Immature natural killer cell (primary cell): Measurements from ENCODE around the gene SRPK2. TPM values are rescaled to one million over a fixed set of nuclear protein-coding genes. Genes with fewer than 3 reads are reported as not detected.
"Not testable (repeated sequence)": the region's sequence is repeated elsewhere in the genome, so short reads cannot be mapped to it uniquely, and the experiment has no call there.

Experiments used
- DNase-seq, 3 donors: peaks; one replicate each; pipeline ENCODE4 v3.0.0; 2022; ENCODE audit warnings: mixed read lengths in 1 of 3
- H3K27ac Mint-ChIP-seq, 6 donors: one replicate each; pipeline ENCODE4 v1.8.0; 2020; ENCODE audit warnings: mixed read lengths in 6 of 6, mild to moderate bottlenecking in 5 of 6, inconsistent platforms in 4 of 6, moderate library complexity in 3 of 6
- H3K27me3 Mint-ChIP-seq, 3 donors: one replicate each; pipeline ENCODE4 v1.8.0; 2020 to 2021; ENCODE audit warnings: low read depth in 3 of 3, mild to moderate bottlenecking in 3 of 3, mixed read lengths in 3 of 3, moderate library complexity in 3 of 3, inconsistent platforms in 1 of 3
- H3K36me3 Mint-ChIP-seq, 3 donors: one replicate each; pipeline ENCODE4 v1.8.0; 2020; ENCODE audit warnings: mixed read lengths in 3 of 3, inconsistent platforms in 2 of 3, mild to moderate bottlenecking in 2 of 3
- H3K4me1 Mint-ChIP-seq, 2 donors: one replicate each; pipeline ENCODE4 v1.8.0; 2020; ENCODE audit warnings: inconsistent platforms in 2 of 2, mild to moderate bottlenecking in 2 of 2, mixed read lengths in 2 of 2, moderate library complexity in 1 of 2
- H3K4me3 Mint-ChIP-seq, 5 donors: one replicate each; pipeline ENCODE4 v1.8.0; 2020; ENCODE audit warnings: mild to moderate bottlenecking in 5 of 5, mixed read lengths in 5 of 5, inconsistent platforms in 3 of 5, moderate library complexity in 3 of 5
- H3K9me3 Mint-ChIP-seq, 6 donors: one replicate each; pipeline ENCODE4 v1.8.0; 2020; ENCODE audit warnings: mild to moderate bottlenecking in 6 of 6, mixed read lengths in 6 of 6, inconsistent platforms in 4 of 6, moderate library complexity in 3 of 6
- polyA plus RNA-seq, 3 donors: library from polyadenylated mRNA; unstranded; fragments of 300-500 nt; fragmentation: Illumina TruSeq; gene quantifications; one replicate each; pipeline ENCODE4 v1.2.3, GENCODE V29; 2021

Gene SRPK2
- polyA plus RNA-seq, 3 donors from 2014 or later, result 51.5 to 92.2 (median 64.1) TPM

DNA sequence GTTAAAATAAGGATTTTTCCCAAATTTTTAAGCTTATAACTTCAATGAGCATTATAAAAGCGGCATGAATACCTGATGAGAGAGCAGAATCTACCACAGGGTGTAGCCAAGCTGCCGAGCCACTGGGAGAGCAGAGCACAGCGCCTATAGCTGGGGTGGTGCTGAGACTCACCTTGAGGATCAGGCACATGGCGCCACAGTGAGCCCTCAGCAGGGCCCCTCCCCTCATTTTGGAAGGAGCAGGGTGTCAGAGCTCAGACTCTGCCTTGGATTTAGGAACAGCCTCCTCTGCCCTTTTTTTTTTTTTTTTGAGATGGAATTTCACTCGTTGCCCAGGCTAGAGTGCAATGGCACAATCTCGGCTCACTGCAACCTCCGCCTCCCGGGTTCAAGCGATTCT, 118.6 kb downstream of the SRPK2 start:
- Mint-ChIP-seq H3K27me3 (peaks cover 1 to 3% (median 2%) of the 10 kb centered on the region in 3 donors), H3K27ac (peak overlapping the region in 1 of 6 donors; percentile 27), H3K4me1 (peaks cover 70 to 83% of the 10 kb centered on the region in 2 donors), H3K9me3 (no peaks in the 10 kb centered on the region), H3K4me3 (peak overlapping the region; percentile 15 to 93 (median 86)), H3K36me3 (peaks cover 0 to under 1% (median 0%) of the 10 kb centered on the region in 3 donors)
- no peak for DNase-seq

DNA sequence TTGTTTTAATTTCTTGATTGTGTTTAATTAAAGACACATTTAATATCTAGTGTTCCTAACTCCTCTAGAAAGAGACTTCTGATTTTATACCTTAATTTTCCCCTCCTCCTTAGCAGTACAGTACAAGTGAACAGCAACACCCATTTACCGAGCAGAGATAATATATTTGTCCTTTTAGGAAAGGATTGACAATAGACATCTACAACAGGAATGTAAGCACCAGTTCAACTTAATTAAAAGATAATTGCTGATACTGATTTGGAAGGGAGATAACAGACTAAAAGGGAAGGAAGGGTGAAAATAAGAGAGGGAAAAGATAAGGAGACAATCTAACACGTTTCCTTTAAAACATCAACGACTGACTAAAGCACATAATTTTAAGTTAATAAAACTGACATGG, 119.3 kb downstream of the SRPK2 start:
- Mint-ChIP-seq H3K9me3 (no peaks in the 10 kb centered on the region), H3K27ac (peak overlapping the region; percentile 80 to 94 (median 86)), H3K4me1 (peaks cover 74 to 89% of the 10 kb centered on the region in 2 donors), H3K36me3 (no peaks in the 10 kb centered on the region), H3K27me3 (no peaks in the 10 kb centered on the region), H3K4me3 (peak overlapping the region; percentile 83 to 93 (median 86))
- no peak for DNase-seq

DNA sequence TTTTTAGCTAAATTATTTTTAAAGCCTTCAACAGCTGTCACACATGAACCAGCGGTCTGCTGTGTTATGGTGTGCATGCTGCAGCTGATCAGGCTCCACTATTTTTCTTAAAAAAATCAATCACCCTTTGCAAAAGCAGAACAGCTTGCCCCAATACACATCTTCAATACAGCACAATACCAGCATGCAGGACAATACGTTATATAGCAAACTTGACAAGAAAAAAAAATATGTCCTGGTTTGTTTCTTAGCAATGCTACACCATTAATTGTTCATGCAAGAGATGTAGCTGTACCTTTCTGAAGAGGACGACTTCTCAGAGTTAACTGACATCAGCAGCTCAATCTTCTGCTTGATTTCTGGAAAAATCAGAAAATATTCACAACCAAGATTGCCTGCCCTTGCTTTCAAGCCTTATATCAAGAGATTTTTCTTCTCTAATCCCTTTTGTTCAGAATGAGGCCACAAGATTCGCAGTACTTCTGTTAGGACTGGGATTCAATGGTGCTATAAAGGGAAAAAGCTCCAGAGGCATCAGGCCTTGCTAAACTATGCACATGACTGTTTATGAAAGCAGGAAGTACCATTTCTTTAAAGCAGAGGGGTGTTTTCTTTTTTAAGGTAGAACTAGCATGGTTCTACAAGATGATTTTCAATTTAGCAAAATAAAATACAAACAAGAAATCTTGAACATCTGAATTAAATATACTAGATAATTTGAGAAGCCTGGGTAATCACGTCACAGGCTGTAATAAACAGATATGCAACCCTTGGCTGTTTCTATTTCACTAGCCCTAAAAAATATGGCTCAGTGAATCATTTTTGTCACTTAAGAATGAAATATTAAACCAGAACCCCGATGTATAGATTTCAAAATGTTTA, 120.0 kb downstream of the SRPK2 start:
- no peaks in the 10 kb centered on the region for H3K36me3 Mint-ChIP-seq
- H3K27ac Mint-ChIP-seq, result peak overlapping the region; percentile 80 to 94 (median 90)
- DNase-seq, result peak; percentile 34 to 38 (median 36)
- peak overlapping the region; percentile 83 to 93 (median 86) for H3K4me3 Mint-ChIP-seq
- no peaks in the 10 kb centered on the region for H3K9me3 Mint-ChIP-seq
- no peaks in the 10 kb centered on the region for H3K27me3 Mint-ChIP-seq
- peaks cover 78 to 93% of the 10 kb centered on the region in 2 donors for H3K4me1 Mint-ChIP-seq

DNA sequence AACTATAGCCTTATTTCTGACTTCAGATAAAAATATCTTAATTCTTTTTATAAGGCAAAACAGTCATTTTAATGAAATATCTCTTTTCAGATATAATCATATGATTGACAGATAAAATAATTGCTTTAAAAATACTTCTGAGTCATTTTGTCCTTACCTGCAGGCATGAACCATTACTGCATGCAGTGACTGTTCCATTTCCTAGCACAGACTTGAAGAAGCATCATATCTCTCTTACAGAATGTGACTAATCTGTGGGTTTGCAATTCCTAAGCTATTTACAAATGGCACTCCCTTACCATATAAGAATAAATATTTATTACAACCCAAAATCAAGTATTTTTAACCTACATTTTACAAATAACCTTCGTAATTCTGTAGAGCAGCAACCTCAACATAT, 120.7 kb downstream of the SRPK2 start:
- DNase-seq, result peak in 1 of 3 donors; percentile 3
- H3K27ac Mint-ChIP-seq, result peak overlapping the region; percentile 80 to 92 (median 88)
- no peaks in the 10 kb centered on the region for H3K27me3 Mint-ChIP-seq
- H3K4me3 Mint-ChIP-seq, result peak overlapping the region; percentile 83 to 93 (median 86)
- peaks cover 75 to 96% of the 10 kb centered on the region in 2 donors for H3K4me1 Mint-ChIP-seq
- H3K36me3 Mint-ChIP-seq, result no peaks in the 10 kb centered on the region
- no peaks in the 10 kb centered on the region for H3K9me3 Mint-ChIP-seq

GRCh38 chr7:105267244-105267643, 121.5 kb downstream of the SRPK2 start:
- no peaks in the 10 kb centered on the region for H3K36me3 Mint-ChIP-seq
- no peaks in the 10 kb centered on the region for H3K27me3 Mint-ChIP-seq
- no peaks in the 10 kb centered on the region for H3K9me3 Mint-ChIP-seq
- H3K27ac Mint-ChIP-seq, result peak overlapping the region; percentile 80 to 95 (median 92)
- peaks cover 73 to 96% of the 10 kb centered on the region in 2 donors for H3K4me1 Mint-ChIP-seq
- peak overlapping the region; percentile 83 to 89 (median 84) for H3K4me3 Mint-ChIP-seq
- DNase-seq, result peak in 2 of 3 donors; percentile 28 to 32

- Mint-ChIP-seq H3K36me3 (peaks cover 2 to 5% (median 3%) of the 10 kb centered on the region in 3 donors), H3K27me3 (peaks cover 0 to 2% (median 0%) of the 10 kb centered on the region in 3 donors), H3K27ac (peak overlapping the region in 4 of 6 donors; percentile 11 to 78 (median 21)), H3K4me3 (peak overlapping the region in 1 of 5 donors; percentile 12), H3K4me1 (peaks cover 67 to 88% of the 10 kb centered on the region in 2 donors), H3K9me3 (peaks cover 0 to 4% (median 2%) of the 10 kb centered on the region in 6 donors)
- no peak for DNase-seq
These were observed 124.0 kb downstream of the SRPK2 start for GRCh38 chr7:105264707-105265106.

GRCh38 chr7:105261689-105262088, 127.0 kb downstream of the SRPK2 start:
- no peak for DNase-seq
- Mint-ChIP-seq H3K27me3 (peaks cover 0 to 4% (median 0%) of the 10 kb centered on the region in 3 donors), H3K27ac (peak overlapping the region in 5 of 6 donors; percentile 18 to 83 (median 63)), H3K4me1 (peaks cover 68 to 88% of the 10 kb centered on the region in 2 donors), H3K36me3 (peaks cover 3 to 5% (median 4%) of the 10 kb centered on the region in 3 donors), H3K9me3 (peaks cover 0 to 8% (median 3%) of the 10 kb centered on the region in 6 donors), H3K4me3 (no peak overlapping the region)

GRCh38 chr7:105260201-105260871, 128.4 kb downstream of the SRPK2 start:
- not testable (repeated sequence) for H3K27me3 Mint-ChIP-seq, H3K4me3 Mint-ChIP-seq, DNase-seq, H3K9me3 Mint-ChIP-seq, H3K36me3 Mint-ChIP-seq
- Mint-ChIP-seq H3K4me1 (peaks cover 68 to 88% of the 10 kb centered on the region in 2 donors), H3K27ac (peak overlapping the region in 4 of 6 donors; percentile 10 to 31 (median 22))

DNA sequence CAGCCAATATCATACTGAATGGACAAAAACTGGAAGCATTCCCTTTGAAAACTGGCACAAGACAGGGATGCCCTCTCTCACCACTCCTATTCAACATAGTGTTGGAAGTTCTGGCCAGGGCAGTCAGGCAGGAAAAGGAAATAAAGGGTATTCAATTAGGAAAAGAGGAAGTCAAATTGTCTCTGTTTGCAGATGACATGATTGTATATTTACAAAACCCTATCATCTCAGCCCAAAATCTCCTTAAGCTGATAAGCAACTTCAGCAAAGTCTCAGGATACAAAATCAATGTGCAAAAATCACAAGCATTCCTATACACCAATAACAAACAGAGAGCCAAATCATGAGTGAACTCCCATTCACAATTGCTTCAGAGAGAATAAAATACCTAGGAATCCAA, 129.8 kb downstream of the SRPK2 start:
- Mint-ChIP-seq H3K27ac (peak overlapping the region in 3 of 6 donors; percentile 36 to 49 (median 38)), H3K4me3 (peak overlapping the region in 2 of 5 donors; percentile 11 to 40), H3K4me1 (peaks cover 62 to 86% of the 10 kb centered on the region in 2 donors)
- H3K27me3 Mint-ChIP-seq, H3K9me3 Mint-ChIP-seq, H3K36me3 Mint-ChIP-seq, DNase-seq: not testable (repeated sequence)

GRCh38 chr7:105257338-105257737, 131.4 kb downstream of the SRPK2 start:
- peak; percentile 17 to 26 (median 19) for DNase-seq
- Mint-ChIP-seq H3K27ac (peak overlapping the region; percentile 16 to 81 (median 63)), H3K27me3 (peaks cover 0 to 4% (median 0%) of the 10 kb centered on the region in 3 donors), H3K4me3 (peak overlapping the region; percentile 21 to 67 (median 64)), H3K9me3 (peaks cover 0 to 8% (median 3%) of the 10 kb centered on the region in 6 donors), H3K36me3 (peaks cover 3 to 5% (median 4%) of the 10 kb centered on the region in 3 donors), H3K4me1 (peaks cover 70 to 85% of the 10 kb centered on the region in 2 donors)

DNA sequence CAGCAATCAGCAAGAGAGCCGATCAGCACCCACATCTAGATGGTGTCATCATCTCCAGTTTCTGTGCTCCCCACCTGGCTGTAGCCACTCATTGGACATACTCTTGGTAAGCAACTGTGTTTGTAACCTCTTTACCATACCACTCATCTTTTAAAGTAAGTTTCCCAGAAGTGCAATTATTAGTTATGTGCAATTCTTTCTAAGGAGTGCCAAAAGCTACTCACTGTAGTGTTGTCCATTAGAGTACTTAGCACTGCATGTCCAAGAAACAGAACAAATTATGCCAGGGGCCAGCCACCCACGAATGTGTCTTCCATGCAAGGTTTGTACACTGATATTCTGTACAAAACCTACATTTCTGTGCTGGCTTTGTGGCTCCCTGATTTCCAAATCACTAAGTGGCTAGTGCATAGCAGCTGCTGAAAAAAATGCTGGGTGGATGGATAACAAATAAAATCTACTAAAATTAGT, 131.9 kb downstream of the SRPK2 start:
- peaks cover 0 to 8% (median 3%) of the 10 kb centered on the region in 6 donors for H3K9me3 Mint-ChIP-seq
- H3K27me3 Mint-ChIP-seq, result peaks cover 0 to 4% (median 0%) of the 10 kb centered on the region in 3 donors
- peaks cover 73 to 88% of the 10 kb centered on the region in 2 donors for H3K4me1 Mint-ChIP-seq
- H3K36me3 Mint-ChIP-seq, result peaks cover 3 to 5% (median 4%) of the 10 kb centered on the region in 3 donors
- peak overlapping the region; percentile 62 to 67 (median 64) for H3K4me3 Mint-ChIP-seq
- peak overlapping the region; percentile 24 to 85 (median 80) for H3K27ac Mint-ChIP-seq
- DNase-seq, result no peak

DNA sequence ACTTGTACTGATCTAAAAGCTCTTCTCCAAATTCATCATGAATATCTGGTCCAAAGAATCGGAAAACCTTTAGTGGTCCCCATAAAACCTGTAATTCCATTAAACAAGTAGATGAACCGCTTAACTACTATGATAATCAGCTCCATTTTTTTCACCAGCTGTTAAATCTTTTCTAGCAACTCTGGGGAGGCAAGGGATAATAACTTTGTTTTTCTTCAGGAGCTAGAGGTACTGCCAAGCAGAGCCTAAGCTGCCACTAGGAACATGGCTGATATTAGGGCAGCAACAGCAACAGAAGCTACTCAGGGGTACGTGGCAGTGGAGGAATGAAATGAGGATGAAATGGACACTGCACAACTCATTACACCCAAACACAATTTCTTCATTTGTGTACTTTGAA, 138.0 kb downstream of the SRPK2 start:
- Mint-ChIP-seq H3K27ac (peak overlapping the region in 5 of 6 donors; percentile 1 to 64 (median 28)), H3K27me3 (no peaks in the 10 kb centered on the region), H3K9me3 (no peaks in the 10 kb centered on the region), H3K4me3 (no peak overlapping the region), H3K4me1 (peaks cover 60 to 74% of the 10 kb centered on the region in 2 donors), H3K36me3 (no peaks in the 10 kb centered on the region)
- no peak for DNase-seq

DNA sequence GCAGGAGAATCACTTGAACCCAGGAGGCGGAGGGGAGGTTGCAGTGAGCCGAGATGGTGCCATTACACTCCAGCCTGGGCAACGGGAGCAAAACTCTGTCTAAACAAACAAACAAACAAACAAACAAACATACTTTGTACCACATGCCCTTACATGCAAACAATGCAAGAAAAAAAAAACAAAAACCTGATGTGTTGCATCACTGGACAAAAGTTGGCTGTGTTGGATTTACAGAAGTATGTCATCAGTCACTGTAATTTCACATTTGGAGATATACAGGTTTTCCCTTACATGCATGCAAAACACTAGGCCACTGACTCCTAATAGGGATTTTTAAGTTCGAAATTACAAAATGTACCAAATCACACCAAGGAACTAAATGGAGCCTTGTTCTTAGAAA, 138.5 kb downstream of the SRPK2 start:
- Mint-ChIP-seq H3K4me3 (no peak overlapping the region), H3K36me3 (no peaks in the 10 kb centered on the region), H3K27ac (no peak overlapping the region), H3K27me3 (no peaks in the 10 kb centered on the region), H3K9me3 (no peaks in the 10 kb centered on the region), H3K4me1 (peaks cover 55 to 69% of the 10 kb centered on the region in 2 donors)
- no peak for DNase-seq
